CD4-positive, alpha-beta memory T cell (primary cell): ENCODE data around the gene DNAJB2. TPM values are rescaled to one million over a fixed set of nuclear protein-coding genes. Genes with fewer than 3 reads are reported as not detected.
"Not testable (repeated sequence)": the region's sequence is repeated elsewhere in the genome, so short reads cannot be mapped to it uniquely, and the experiment has no call there.

Experiments used
- CTCF ChIA-PET: fragments of 350-600 bp; sonication (Branson Sonifier 250); formaldehyde crosslinking; loops from one replicate; lab custom pipeline; 2021; ENCODE audit warnings: inconsistent platforms; ENCODE audit not compliant: partially characterized antibody; lab: Charles Lee
- POLR2A ChIA-PET: fragments of 350-600 bp; sonication (Branson Sonifier 250); formaldehyde crosslinking; loops from one replicate; lab custom pipeline; 2021; ENCODE audit not compliant: partially characterized antibody; lab: Charles Lee
- DNase-seq, 5 donors: peaks; one replicate each; pipeline versions ENCODE4 v3.0.0 to v3.0.0-alpha.2; 2020 to 2022; ENCODE audit warnings: mixed read lengths in 1 of 5
- H3K27ac ChIP-seq: one replicate; pipeline ENCODE4 v1.7.0; 2013; ENCODE audit warnings: low read depth, low read length
- H3K27me3 ChIP-seq: 2 replicates; pipeline ENCODE4 v1.7.0; 2013; ENCODE audit warnings: mild to moderate bottlenecking, low read length, moderate library complexity; ENCODE audit not compliant: insufficient read depth
- H3K36me3 ChIP-seq: 2 replicates; pipeline ENCODE4 v1.7.0; 2013; ENCODE audit warnings: mild to moderate bottlenecking, low read length, moderate library complexity; ENCODE audit not compliant: insufficient read depth
- H3K4me1 ChIP-seq: 2 replicates; pipeline ENCODE4 v1.7.0; 2013; ENCODE audit warnings: mild to moderate bottlenecking, low read length, moderate library complexity; ENCODE audit not compliant: insufficient read depth
- H3K4me3 ChIP-seq, 2 donors: one replicate each; pipeline ENCODE4 v1.7.0; 2013; ENCODE audit warnings: low read length in 2 of 2, mild to moderate bottlenecking in 1 of 2
- H3K9me3 ChIP-seq, 2 donors: one replicate each; pipeline ENCODE4 v1.7.0; 2013; ENCODE audit warnings: low read length in 2 of 2, control low read depth in 1 of 2; ENCODE audit not compliant: control insufficient read depth in 1 of 2
- H3K27ac Mint-ChIP-seq, 7 donors: one replicate each; pipeline ENCODE4 v1.8.0; 2020 to 2021; ENCODE audit warnings: mixed read lengths in 7 of 7, mild to moderate bottlenecking in 6 of 7, inconsistent platforms in 3 of 7, moderate library complexity in 3 of 7
- H3K27me3 Mint-ChIP-seq, 2 donors: one replicate each; pipeline ENCODE4 v1.8.0; 2020 to 2021; ENCODE audit warnings: mixed read lengths in 2 of 2
- H3K36me3 Mint-ChIP-seq, 2 donors: one replicate each; pipeline ENCODE4 v1.8.0; 2020 to 2021; ENCODE audit warnings: mixed read lengths in 2 of 2, inconsistent platforms in 1 of 2, mild to moderate bottlenecking in 1 of 2
- H3K4me1 Mint-ChIP-seq, 4 donors: one replicate each; pipeline ENCODE4 v1.8.0; 2020 to 2021; ENCODE audit warnings: mixed read lengths in 4 of 4, mild to moderate bottlenecking in 1 of 4
- H3K4me3 Mint-ChIP-seq, 8 donors: one replicate each; pipeline ENCODE4 v1.8.0; 2020 to 2021; ENCODE audit warnings: mixed read lengths in 8 of 8, mild to moderate bottlenecking in 7 of 8, moderate library complexity in 6 of 8, inconsistent platforms in 3 of 8
- H3K9me3 Mint-ChIP-seq, 8 donors: one replicate each; pipeline ENCODE4 v1.8.0; 2020 to 2021; ENCODE audit warnings: mixed read lengths in 8 of 8, mild to moderate bottlenecking in 5 of 8, inconsistent platforms in 3 of 8, moderate library complexity in 1 of 8
- intact Hi-C: fragments of 100-400 bp; cut with micrococcal nuclease; formaldehyde crosslinking; loops from one replicate; pipeline ENCODE4 v1.15.1; 2023
- polyA plus RNA-seq, 2 donors: library from polyadenylated mRNA; unstranded; fragments of 300-500 nt; fragmentation: Illumina TruSeq; gene quantifications; one replicate each; pipeline ENCODE4 v1.2.3, GENCODE V29; 2021
- total RNA-seq, 2 experiments: library from RNA; stranded (reverse); gene quantifications; one replicate each; pipeline ENCODE4 v1.2.3, GENCODE V29; 2021

Gene DNAJB2
- total and polyA plus RNA-seq, 4 experiments from 2014 or later: 4.1 to 117 (median 58.6) TPM

DNA sequence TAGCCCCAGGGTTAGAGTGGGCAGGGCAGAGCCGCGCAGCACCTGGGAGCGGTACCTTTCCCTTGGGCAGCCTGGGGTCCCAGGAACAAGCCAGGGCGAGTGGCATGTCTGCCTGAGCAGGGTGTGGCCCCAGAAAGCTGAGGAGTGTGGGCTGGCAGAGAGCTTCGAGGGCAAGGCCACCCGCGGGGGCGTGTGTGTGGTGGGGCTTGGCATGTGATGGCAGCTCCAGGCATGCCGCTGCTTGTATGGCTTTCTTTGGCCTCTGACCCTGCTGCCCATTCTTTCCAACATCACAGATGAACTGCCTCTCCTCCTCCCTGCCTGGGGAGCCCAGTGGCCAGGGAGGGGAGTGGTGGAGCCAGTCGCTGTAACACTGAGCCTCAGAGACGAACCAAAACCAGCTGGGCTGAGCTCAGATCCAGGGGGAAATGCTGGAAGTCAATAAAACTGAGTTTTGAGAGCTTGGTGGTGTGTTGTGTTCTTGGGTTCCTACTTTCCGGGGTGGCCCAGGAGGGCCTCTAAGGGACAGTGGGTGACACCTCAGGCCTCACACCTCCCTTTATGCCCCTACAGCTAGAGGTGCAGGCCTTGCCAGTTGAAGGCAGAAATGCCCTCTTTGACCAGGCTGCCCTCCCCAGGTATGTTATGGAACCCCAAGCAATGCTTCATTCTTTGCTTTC, 7.4 kb downstream of the DNAJB2 start:
- Histone ChIP-seq H3K4me1 (peaks cover 6% of the 10 kb centered on the region), H3K9me3 (no peaks in the 10 kb centered on the region), H3K27ac (no peak overlapping the region), H3K36me3 (peaks cover 42% of the 10 kb centered on the region), H3K27me3 (no peaks in the 10 kb centered on the region), H3K4me3 (no peak overlapping the region)
- DNase-seq: peak in 1 of 5 donors; percentile 30
- ChIA-PET CTCF (interaction anchor here (1.1 to 14.0 kb wide), 4 partner anchors 7 to 115 kb away, joined by 4 to 208 read pairs (median 4); no protein-coding TSS in a partner anchor), POLR2A (interaction anchor here (1.0 to 1.3 kb wide), 5 partner anchors 8 to 110 kb away, joined by 3 to 4 read pairs (median 4); partner anchors contain the start of genes ABCB6, ANKZF1, ATG9A and CNPPD1)
- Mint-ChIP-seq H3K4me3 (no peak overlapping the region), H3K36me3 (peaks cover 22 to 42% of the 10 kb centered on the region in 2 donors), H3K27ac (peak overlapping the region in 5 of 7 donors; percentile 36 to 85 (median 47)), H3K27me3 (no peaks in the 10 kb centered on the region), H3K9me3 (no peaks in the 10 kb centered on the region), H3K4me1 (peaks cover 0 to 11% (median 7%) of the 10 kb centered on the region in 4 donors)
- intact Hi-C loops: no loop called here

DNA sequence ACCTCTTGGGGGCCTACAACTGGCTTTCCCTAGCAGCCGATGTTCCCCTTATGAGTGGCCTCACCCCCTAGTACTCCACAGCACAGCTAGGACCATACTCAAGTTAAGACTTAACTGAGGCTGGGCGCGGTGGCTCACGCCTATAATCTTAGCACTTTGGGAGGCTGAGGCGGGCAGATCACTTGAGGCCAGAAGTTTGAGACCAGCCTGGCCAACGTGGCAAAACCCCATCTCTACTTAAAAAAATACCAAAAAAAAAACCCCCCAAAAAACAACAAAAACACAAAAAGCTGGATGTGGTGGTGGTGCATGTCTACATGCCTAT, 7.9 kb downstream of the DNAJB2 start:
- ChIA-PET CTCF (interaction anchor here (1.1 to 14.0 kb wide), 4 partner anchors 6 to 115 kb away, joined by 4 to 208 read pairs (median 4); no protein-coding TSS in a partner anchor), POLR2A (interaction anchor here (1.0 to 1.3 kb wide), 4 partner anchors 8 to 110 kb away, joined by 3 to 4 read pairs (median 4); partner anchors contain the start of genes ANKZF1, ATG9A and CNPPD1)
- DNase-seq, H3K27me3 ChIP-seq, H3K9me3 ChIP-seq, H3K27ac ChIP-seq, H3K4me1 ChIP-seq, H3K4me3 ChIP-seq, H3K9me3 Mint-ChIP-seq, intact Hi-C loops, H3K4me3 Mint-ChIP-seq, H3K27me3 Mint-ChIP-seq: not testable (repeated sequence)
- Mint-ChIP-seq H3K4me1 (peaks cover 0 to 11% (median 5%) of the 10 kb centered on the region in 4 donors), H3K36me3 (peaks cover 18 to 39% of the 10 kb centered on the region in 2 donors), H3K27ac (peak overlapping the region in 4 of 7 donors; percentile 42 to 75 (median 48))
- peaks cover 39% of the 10 kb centered on the region for H3K36me3 ChIP-seq

DNA sequence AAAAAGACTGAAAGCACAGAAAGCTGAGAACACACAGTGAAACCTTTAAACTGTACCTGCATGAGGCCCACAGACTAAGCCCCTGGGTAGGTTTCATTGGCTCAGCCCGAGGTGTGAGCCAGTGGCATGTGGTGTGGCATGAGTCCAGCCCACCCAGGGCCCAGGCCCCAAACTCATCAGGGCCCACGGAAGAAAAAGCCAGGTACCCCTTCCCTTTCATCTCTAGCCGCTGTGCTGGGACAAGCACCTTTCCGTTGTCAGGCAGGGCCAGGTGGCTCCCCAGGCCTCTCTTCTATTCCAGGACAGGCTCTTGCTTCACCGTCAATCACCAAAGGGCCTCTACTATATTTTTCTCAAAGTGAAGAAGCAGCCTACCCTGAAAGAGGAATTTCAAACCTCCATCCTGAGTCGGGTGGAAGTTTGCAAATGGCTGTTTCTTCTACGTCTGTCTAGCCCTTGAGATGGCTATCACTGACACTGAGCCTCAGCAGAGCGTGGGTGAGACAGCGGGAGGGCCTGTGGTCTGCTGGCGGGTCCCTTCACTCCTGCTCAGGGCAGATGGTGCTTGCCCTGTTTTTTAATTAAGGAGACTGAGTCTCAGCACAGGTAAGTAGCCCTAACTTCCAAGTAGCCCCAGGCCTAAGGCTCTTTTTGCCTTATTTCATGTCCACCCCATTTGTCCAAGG, 8.6 kb downstream of the DNAJB2 start:
- POLR2A ChIA-PET: interaction anchor here (1.0 to 1.3 kb wide), 2 partner anchors 70 to 111 kb away, joined by 4 to 5 read pairs; partner anchors contain the start of gene CNPPD1
- CTCF ChIA-PET: interaction anchor here (1.3 to 14.0 kb wide), 3 partner anchors 6 to 116 kb away, joined by 4 to 208 read pairs (median 4); no protein-coding TSS in a partner anchor
- Mint-ChIP-seq H3K27ac (peak overlapping the region in 6 of 7 donors; percentile 29 to 75 (median 46)), H3K4me3 (no peak overlapping the region), H3K4me1 (peaks cover 0 to 6% (median 4%) of the 10 kb centered on the region in 4 donors), H3K27me3 (no peaks in the 10 kb centered on the region), H3K9me3 (no peaks in the 10 kb centered on the region), H3K36me3 (peaks cover 14 to 33% of the 10 kb centered on the region in 2 donors)
- H3K36me3 ChIP-seq: peaks cover 32% of the 10 kb centered on the region
- H3K4me3 ChIP-seq: no peak overlapping the region
- H3K9me3 ChIP-seq: no peaks in the 10 kb centered on the region
- intact Hi-C loops: no loop called here
- H3K27me3 ChIP-seq: no peaks in the 10 kb centered on the region
- no peak for DNase-seq
- no peak overlapping the region for H3K27ac ChIP-seq
- H3K4me1 ChIP-seq: no peaks in the 10 kb centered on the region

DNA sequence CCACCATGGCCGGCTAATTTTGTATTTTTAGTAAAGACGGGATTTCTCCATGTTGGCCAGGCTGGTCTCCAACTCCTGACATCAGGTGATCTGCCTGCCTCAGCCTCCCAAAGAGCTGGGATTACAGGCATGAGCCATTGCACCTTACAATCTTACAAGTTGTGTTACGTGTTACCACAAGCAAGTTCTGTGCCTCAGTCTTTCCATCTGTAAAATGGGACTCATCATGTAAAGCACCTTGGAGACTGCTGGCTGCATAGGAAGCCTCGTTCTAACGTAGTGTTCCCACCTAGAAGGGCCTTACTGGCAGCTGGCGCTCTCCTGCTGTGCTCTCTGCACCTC, 10.0 kb downstream of the DNAJB2 start:
- Mint-ChIP-seq H3K27me3 (no peaks in the 10 kb centered on the region), H3K4me1 (peaks cover 0 to 3% (median under 1%) of the 10 kb centered on the region in 4 donors), H3K36me3 (peaks cover 4 to 18% of the 10 kb centered on the region in 2 donors), H3K27ac (no peak overlapping the region), H3K9me3 (no peaks in the 10 kb centered on the region), H3K4me3 (no peak overlapping the region)
- intact Hi-C loops: no loop called here
- no peak for DNase-seq
- H3K4me3 ChIP-seq: no peak overlapping the region
- H3K4me1 ChIP-seq: peaks cover under 1% of the 10 kb centered on the region
- no peaks in the 10 kb centered on the region for H3K9me3 ChIP-seq
- no peaks in the 10 kb centered on the region for H3K27me3 ChIP-seq
- CTCF ChIA-PET: interaction anchor here (0.7 to 1.8 kb wide), 2 partner anchors 116 to 130 kb away, joined by 3 to 4 read pairs; no protein-coding TSS in a partner anchor
- POLR2A ChIA-PET: interaction anchor here (8.6 kb wide), 1 partner anchor 10 kb away, joined by 119 read pairs; the partner anchor contains the start of gene DNAJB2
- peaks cover 18% of the 10 kb centered on the region for H3K36me3 ChIP-seq
- H3K27ac ChIP-seq: no peak overlapping the region

DNA sequence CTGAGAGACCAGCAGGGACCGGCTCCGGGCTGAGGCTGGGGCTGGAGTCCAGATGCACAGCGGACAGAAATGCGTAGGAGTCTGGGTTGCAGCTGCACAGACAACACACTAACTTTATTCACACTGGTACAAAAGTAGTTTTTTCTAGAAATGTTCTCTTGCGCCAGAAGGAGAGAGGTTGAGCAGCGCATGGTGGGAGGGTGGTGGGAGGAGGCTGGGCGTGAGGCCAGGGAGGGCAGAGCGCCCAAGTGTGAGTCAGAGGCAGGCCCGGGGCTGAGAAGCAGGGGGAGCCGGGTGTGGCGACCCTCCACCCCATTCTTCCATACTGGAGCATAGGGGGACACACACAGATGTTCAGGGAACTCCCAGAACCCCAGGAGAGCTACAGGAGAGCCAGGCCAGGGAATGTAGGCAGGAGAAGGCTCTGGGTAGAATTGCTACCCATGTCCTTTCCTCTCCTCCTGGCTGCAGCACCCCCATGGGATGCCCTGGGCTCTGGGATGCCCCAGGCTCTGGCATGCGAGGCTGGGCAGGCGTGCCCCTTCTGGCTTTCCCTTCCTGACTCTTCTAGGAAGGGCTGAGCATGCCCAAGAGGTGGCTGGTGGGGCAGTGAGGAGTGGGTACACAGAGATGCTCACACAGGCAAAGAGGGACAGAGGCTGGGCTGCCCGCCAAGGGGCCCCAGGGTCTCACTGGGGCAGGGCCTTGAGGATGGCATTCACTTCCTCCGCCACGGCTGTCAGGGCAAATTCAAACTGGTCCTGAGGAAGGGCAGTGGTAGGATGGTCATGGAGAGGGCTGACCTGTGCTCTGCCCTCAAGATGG, 10.6 kb downstream of the DNAJB2 start:
- ChIA-PET POLR2A (interaction anchor here (8.6 kb wide), 1 partner anchor 10 kb away, joined by 119 read pairs; the partner anchor contains the start of gene DNAJB2), CTCF (interaction anchor here (1.8 to 6.6 kb wide), 2 partner anchors 9 to 130 kb away, joined by 4 to 208 read pairs; partner anchors contain the start of gene DNAJB2)
- Mint-ChIP-seq H3K4me3 (no peak overlapping the region), H3K9me3 (no peaks in the 10 kb centered on the region), H3K27ac (no peak overlapping the region), H3K4me1 (peaks cover 0 to 6% (median under 1%) of the 10 kb centered on the region in 4 donors), H3K36me3 (peaks cover 4 to 17% of the 10 kb centered on the region in 2 donors), H3K27me3 (no peaks in the 10 kb centered on the region)
- intact Hi-C loops: no loop called here
- DNase-seq: no peak
- no peaks in the 10 kb centered on the region for H3K9me3 ChIP-seq
- no peaks in the 10 kb centered on the region for H3K27me3 ChIP-seq
- H3K27ac ChIP-seq: no peak overlapping the region
- H3K4me1 ChIP-seq: peaks cover 6% of the 10 kb centered on the region
- no peak overlapping the region for H3K4me3 ChIP-seq
- H3K36me3 ChIP-seq: peaks cover 12% of the 10 kb centered on the region

DNA sequence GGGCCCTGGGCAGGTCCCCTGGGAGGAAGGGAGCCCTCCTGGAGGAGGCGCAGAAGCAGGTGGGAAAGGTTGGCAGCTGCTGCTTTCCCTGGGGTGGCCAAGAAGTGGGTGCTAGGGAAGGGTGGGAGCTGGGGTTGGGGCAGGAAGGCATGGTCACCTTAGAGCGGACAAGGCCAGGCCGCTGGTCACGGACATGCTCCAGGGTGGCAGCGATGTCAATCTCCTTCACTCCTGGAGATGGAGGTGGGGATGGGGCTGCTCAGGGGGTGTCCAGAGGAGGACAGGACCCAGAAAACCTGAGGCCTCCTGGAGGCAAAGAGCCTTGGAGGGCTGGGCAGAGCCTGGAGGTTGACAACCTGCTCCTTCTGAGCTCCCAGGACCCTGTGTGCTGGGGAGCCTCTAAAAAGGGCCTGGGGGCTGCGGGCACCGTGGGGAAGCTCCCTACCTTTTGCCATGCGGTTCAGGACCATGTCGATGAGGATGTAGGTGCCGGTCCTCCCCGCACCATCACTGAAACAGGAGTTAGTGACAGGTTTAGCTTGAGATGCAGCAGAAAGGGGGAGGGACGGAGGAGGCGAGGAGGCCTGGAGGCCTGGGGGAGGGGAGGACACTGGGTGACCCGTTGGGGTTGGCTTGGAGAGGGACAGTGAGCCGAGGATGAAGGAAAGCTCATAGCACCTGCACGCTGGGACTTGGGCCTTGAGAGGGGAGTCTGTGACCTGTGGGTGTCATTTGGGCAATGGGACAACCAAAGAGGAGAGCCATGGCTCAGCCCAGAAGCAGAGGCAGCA, 11.4 kb downstream of the DNAJB2 start:
- intact Hi-C loops: no loop called here
- Histone ChIP-seq H3K9me3 (no peaks in the 10 kb centered on the region), H3K27me3 (no peaks in the 10 kb centered on the region), H3K36me3 (peaks cover 4% of the 10 kb centered on the region), H3K4me3 (no peak overlapping the region), H3K4me1 (peaks cover 12% of the 10 kb centered on the region), H3K27ac (no peak overlapping the region)
- CTCF ChIA-PET: interaction anchor here (1.4 to 6.6 kb wide), 7 partner anchors 9 to 137 kb away, joined by 3 to 208 read pairs (median 4); partner anchors contain the start of gene DNAJB2
- POLR2A ChIA-PET: interaction anchor here (8.6 kb wide), 1 partner anchor 11 kb away, joined by 119 read pairs; the partner anchor contains the start of gene DNAJB2
- peaks cover 3 to 7% (median 5%) of the 10 kb centered on the region in 4 donors for H3K4me1 Mint-ChIP-seq
- no peak overlapping the region for H3K4me3 Mint-ChIP-seq
- H3K27me3 Mint-ChIP-seq: no peaks in the 10 kb centered on the region
- H3K36me3 Mint-ChIP-seq: peaks cover 0 to 10% of the 10 kb centered on the region in 2 donors
- DNase-seq: no peak
- H3K27ac Mint-ChIP-seq: no peak overlapping the region
- H3K9me3 Mint-ChIP-seq: no peaks in the 10 kb centered on the region
